ENCODE results near the gene GLB1L2. TPM values are rescaled to one million over a fixed set of nuclear protein-coding genes. Genes with fewer than 3 reads are reported as not detected.

The GLB1L2 gene
- polyA plus RNA-seq, 1 donor, result 0.47 TPM

- no peak for DNase-seq (ENCODE audit: low read depth)
Measured at GRCh38 chr11:134404575-134405341, 73.0 kb downstream of the GLB1L2 start.

GRCh38 chr11:134405436-134405835 is 73.6 kb downstream of the GLB1L2 start:
- DNase-seq (ENCODE audit: low read depth), result no peak

DNA sequence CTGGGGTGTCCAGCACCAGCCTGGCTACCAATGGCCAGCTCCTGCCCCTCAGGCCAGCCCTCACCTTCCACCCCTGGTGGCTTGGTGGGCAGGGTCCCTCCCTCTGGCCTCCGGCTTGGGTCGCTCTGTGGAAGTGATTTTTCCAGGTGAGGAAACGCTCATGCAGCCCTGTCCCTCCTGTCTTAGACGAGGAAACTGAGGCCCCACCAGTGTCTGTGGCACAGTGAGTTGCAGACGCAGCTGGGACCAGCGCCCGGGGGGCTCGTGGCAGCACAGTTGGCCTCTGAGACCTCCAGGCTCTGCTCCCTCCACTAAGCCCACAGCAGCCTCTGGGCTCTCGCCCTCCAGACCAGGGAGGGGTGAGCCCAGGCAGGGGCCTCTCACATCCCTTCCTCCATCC is 74.1 kb downstream of the GLB1L2 start:
- no peak for DNase-seq (ENCODE audit: low read depth)

GRCh38 chr11:134406264-134407185 is 74.7 kb downstream of the GLB1L2 start:
- DNase-seq (ENCODE audit: low read depth), result no peak

DNA sequence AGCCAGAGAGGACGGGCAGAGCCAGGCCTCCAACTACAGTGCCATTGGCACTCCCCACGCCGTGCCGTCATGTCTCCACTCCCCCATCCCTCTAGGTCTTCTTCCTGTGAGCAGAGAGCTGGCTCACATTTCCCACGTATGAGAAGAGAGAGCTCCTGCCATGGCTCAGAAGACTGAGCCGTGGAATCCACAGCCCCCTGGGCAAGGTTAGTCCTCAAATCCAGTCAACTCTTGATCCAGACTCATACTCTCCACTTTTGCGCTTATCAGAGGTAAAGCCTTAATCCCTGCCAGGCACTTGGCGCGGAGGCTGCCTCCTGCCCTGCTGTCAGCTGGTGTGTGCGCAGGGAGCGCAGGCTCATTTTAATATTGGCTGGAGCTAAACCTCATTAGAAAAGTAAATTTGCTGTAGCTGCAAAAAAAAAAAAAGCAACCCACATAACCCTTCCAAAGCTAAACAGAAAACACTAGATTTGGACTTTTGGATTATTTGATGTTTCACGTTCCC is 75.6 kb downstream of the GLB1L2 start:
- DNase-seq (ENCODE audit: low read depth), result no peak

GRCh38 chr11:134407923-134408322 is 76.1 kb downstream of the GLB1L2 start:
- DNase-seq (ENCODE audit: low read depth), result no peak

- no peak for DNase-seq (ENCODE audit: low read depth)
Measured at GRCh38 chr11:134409552-134410429, 78.0 kb downstream of the GLB1L2 start.

- DNase-seq (ENCODE audit: low read depth), result no peak
Measured at GRCh38 chr11:134410766-134411165, 79.0 kb downstream of the GLB1L2 start.

GRCh38 chr11:134412203-134413042 is 80.6 kb downstream of the GLB1L2 start, which contains the start of gene B3GAT1:
TSS of gene B3GAT1 (minus strand) at chr11:134412242. CDS start at chr11:134387659, 24,583 bp downstream.
- DNase-seq (ENCODE audit: low read depth), result no peak

DNA sequence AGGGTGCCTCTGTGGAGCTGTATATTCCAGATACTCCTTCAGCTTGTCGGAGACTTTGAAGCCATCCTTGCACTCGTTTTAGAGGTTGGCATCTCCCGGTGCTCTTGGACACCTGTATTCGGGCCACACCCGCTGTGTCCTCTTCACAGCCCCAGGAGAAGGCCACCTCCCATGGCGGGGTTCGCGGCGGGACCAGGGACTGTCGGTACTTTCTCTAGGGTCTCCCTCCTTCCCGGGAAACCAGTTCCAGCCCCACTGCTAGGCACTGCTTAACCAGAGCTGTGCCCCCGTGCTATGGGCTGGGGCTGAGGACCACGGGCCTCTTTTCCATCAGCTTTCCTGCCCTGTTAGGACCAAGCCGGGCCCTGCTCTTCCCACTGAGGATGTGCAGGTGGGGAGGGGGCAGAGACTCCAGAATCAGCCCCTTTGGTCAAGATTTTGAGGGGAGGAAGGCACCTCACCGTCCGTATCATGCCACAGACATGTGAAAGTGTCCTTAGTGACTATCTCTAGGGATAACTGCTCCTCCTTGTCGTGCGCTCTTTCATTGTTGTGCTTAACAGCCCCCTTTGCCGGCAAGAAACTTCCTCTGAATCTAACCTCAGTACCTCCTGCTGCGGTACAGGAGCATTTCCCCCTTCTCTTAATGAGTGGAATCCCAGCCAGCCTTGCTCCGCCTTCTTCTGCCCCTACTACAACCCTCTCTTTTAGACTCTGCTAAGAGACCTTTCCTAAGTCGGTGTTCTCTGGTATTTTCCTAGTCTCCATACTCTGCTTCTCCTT is 81.4 kb downstream of the GLB1L2 start:
- no peak for DNase-seq (ENCODE audit: low read depth)

DNA sequence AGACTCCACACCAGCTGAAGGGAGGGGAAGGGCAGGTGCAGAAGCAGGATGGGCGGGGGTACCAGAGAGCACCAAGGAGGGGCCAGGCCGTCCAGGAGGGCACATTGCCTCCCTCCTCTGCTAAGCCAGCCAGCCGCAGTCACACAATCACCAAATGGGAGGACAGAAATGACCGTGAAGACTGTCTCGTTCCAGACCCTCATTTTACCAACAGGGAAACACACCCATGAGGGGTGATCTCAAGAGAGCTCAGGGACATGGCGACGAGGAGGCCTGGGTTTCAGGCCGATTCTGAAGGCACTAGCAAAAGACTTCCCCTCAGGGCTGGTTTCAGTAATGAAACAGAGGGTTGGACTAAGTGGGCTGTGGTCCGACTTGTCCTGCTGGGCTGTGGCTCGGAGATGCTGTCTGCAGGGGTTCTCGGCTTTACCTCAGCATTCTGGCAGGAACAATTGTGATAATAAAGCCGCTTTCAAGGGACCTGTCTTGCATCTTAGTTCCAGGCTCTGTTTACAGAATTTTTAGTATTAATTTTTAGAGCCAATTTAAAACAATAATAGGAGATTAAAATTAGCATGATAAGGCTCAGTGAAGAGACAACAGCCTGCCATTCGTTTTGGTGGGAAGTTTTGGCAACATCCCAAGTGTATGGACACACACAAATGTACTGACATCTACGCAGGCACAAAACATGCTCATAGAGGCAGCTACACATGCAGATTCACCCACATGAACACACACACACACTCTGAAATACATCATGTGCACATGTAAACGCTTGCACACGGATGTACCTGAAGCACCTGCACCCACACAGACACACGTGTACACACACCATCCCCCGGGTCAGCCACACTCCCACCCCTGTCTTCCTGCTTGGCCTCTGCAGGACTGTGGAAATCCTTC is 82.3 kb downstream of the GLB1L2 start:
- DNase-seq (ENCODE audit: low read depth), result no peak

GRCh38 chr11:134414766-134415765 is 83.3 kb downstream of the GLB1L2 start:
- no peak for DNase-seq (ENCODE audit: low read depth)

DNA sequence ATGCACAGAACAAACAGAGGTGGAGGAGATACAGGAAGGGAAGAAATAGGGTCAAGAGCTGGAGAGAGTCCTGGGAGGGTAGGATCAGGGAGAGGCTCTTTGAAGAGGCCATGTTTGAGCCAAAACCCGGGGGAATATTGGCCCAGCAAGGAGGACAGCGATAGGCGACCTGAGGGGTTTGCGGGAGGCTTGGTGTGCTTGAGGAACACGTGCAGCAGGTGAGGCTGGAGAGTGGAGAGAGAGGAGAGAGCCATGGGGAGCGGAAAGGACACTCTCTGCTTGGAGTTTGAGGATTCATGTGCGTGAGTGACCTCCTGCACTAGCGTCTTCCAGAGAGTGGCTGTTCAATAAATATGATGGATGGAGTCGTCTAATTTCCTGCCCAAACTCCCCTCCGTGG is 84.9 kb downstream of the GLB1L2 start:
- DNase-seq (ENCODE audit: low read depth), result no peak

- DNase-seq (ENCODE audit: low read depth), result peak; percentile 25
Measured at GRCh38 chr11:134417871-134418840, 86.4 kb downstream of the GLB1L2 start.

DNA sequence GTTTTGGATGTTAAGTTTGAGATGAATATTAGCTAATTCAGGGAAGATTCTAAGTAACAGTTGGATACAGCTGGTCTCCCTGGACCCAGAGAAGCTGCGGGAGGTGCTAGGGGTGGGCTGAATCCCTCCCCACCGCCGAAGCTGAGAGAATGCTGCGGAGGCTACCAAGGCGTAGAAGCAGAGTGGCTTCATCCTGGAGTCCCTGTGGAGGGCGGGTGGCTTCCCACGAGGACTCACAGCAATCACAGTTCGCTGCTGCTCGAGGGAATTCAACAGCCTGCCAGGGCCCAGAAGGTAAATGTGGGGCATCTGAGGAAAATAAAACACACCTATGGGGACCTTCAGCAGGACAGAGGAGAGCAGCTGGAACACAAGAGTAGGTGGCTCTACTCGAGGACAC is 91.3 kb downstream of the GLB1L2 start:
- no peak for DNase-seq (ENCODE audit: low read depth)

GRCh38 chr11:134425413-134425812 is 93.6 kb downstream of the GLB1L2 start:
- DNase-seq (ENCODE audit: low read depth), result no peak
